HuH-7.5 (cell line): Measurements from ENCODE around the gene PPP1R9B.

Experiments
- DNase-seq: peaks from one replicate; pipeline ENCODE4 v3.0.0; 2011; ENCODE audit warnings: low spot score

The PPP1R9B gene

DNA sequence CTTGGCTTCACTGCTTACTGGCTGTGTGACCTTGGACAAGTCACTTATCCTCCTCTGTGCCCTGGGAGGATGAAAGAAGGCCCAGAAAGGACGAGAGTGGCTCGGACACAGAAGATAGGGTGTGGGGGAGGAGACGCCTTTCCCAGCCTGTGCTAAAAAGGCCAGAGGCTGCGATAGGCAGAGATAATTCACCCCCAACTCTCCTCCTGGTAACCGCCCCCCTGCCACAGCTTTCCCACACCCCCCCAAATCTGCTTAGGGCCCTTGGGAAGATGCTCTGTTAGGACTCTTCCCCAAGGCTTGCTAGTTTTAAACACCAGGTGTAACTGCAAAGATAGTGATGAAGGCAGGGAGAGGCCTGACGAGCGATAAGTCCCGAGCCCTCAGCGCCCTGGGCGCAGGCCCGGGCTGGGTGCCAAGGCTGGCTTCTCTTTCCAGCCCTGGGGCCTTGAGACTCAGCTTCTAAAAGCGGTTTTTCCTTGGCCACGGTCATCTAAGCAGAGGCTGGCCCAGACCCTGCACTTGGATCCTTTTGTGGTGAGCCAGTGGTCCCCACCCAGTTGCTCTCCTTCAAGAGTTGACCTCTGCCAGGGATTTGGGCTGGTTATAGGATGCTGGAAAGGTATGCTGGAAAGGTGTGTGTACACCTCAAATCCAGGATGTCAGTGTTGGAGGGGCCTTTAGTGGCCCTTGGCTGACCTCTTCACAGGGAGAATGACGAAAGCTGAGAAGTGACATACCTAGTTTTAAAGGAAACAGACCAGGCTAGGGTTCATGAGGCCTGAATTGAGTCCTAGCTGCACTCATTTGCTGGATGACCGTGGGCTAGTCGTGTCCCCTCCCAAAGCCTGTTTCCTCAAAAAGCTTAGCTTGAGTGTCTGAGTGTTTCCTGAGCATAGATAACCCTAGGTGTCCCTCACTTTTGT, 3.4 kb upstream of the PPP1R9B start:
- no peak for DNase-seq

DNA sequence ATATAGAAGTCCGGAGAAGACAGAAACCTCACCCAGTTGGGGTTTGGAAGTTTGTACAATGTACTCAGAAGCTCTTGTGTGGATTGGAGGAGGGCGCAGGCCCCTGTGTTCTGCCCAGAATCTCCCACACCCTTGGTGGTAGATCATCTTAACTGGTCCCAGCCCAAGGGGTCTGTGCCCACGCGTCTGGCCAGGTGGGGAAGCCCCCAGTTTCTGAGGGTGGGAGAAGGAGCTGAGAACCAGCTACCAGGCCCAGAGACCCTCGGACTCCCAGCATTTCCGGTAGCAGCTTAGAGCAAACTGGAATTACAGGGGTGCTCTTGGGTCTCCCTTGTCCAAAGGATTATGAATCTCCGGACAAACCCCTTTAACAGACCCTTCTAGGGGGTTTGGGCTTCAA, 2.3 kb upstream of the PPP1R9B start:
- no peak for DNase-seq

DNA sequence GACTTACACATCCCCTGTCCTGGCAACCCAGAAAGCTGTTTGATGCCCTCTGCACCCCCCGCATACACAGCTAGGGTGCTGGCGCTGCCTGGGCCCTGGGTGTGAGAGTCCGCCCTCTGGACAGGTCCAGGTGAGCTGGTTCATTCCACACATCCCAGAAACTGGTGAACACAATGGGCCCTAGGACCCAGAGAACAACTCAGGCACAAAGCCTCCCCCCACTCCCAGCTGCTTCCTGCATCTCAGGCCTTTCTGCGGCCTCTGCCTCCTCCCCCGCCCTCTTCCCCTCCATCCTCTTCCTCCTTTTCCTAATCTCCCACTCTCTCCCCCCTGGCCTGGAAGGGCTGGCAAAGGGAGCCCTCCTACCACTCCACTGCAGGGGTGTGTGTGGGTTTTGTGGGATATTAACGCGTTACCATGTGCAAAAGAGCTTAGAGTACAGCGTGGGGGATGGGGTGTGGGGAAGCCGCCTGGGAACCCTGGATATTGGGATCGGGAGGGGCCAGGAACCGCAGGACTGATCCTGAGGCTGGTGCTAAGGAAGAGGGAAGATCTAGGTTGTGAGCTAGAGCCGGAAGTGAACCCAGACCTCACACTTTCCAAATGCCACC, 1.6 kb upstream of the PPP1R9B start:
- peak; percentile 91 for DNase-seq

DNA sequence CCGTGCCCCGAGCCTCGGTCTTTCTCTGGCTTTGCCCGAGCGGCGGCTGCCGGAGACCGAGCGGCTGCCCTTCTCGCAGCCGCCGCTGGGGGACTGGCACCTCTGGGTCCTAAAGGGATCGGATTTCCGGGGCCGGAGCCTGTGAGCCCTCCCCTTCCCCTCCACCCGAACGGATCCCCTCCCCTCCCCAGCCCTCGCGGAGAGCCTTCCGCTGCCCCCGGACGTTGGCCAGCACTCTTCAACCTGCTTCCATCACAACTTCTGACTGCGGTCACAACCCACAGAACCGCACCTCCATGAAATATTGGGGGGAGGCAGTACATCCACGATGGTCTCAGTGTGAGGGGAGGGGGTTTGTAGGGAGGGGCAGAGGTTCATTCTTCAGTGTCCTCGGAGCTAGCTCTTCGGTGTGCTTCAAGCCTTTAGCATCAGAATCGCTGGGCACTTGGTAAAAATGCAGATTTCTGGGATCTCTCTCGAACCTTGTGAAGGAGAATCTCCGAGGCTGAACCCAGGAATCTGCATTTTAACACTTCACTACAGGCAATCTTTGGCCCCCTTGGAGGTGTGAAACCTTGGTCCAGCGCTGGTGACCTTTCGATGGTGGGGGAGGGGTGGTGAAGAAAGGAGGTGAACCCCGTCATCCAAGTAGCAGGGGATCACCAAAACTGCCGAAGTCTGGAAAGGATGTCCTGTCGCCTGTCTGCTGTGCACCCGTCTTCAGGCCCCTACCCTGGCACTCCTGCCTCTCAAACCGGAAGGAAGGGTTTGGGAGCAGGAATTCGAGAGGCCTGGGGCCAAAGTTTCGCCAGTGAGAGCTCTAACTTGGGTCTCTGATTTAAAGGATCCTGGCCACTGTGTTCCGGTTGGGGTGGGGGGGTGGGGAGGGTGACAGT, 812 bp upstream of the PPP1R9B start:
- peak; percentile 97 for DNase-seq

DNA sequence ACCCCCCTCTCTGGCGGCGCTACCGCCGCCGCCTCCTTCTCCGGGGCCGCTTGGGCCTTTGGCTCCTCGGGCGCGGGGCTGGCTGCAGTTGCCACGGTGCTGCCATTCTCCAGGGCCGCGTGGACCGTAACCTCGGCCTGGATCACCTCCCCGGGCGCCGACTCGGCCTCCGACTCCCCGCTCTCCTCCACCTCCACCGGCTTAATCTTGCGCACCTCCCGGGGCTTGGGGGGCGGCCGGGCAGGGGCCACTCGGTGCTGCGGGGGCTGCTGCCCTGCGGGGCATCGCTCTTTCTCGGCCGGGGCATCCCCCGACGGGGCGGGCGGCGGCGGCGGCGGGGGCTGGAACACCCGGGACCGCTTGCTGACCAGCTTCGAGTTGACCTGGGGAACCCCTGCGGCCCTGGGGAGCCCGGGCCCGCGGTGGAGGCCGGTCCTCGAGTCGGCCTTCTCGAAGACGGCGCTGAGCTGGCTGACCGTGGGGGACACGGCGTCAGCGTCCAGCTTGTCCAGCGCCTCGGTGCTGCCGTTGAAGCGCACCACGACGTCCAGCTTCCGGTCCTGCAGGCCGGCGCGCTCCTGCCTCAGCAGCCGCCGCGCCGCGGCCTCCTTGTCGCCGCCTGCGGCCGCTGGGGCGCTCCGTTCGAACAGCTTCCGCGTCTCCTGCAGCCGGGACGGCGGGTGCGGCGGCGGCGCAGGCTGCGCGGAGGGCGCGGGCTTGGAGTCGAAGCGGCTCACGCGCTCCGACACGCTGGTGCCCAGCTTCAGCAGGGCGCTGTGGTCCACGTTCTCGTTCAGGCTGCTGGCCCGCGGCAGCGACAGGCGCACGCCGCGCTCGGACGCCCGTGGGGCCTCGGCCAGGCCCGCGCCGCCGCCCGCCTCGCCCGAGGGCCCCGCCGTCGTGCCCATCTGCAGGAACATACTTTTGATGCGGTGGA, 792 bp downstream of the PPP1R9B start:
- peak; percentile 54 for DNase-seq

DNA sequence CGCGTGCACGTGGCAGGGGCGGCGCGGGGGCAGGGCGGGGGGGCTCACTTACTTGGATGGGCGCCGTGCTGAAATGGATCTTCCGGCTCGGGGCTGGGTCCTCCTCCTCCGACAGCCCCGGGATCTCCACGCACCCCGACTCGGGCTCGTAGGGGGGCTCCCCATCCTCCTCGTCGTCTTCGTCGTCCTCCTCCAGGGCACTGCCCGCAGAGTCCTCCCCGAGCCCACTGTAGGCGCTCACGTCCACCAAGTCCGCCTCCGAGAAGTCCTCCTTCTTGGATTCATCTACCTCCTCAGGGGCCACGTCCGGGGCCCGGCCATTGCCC, 1.4 kb downstream of the PPP1R9B start:
- no peak for DNase-seq

DNA sequence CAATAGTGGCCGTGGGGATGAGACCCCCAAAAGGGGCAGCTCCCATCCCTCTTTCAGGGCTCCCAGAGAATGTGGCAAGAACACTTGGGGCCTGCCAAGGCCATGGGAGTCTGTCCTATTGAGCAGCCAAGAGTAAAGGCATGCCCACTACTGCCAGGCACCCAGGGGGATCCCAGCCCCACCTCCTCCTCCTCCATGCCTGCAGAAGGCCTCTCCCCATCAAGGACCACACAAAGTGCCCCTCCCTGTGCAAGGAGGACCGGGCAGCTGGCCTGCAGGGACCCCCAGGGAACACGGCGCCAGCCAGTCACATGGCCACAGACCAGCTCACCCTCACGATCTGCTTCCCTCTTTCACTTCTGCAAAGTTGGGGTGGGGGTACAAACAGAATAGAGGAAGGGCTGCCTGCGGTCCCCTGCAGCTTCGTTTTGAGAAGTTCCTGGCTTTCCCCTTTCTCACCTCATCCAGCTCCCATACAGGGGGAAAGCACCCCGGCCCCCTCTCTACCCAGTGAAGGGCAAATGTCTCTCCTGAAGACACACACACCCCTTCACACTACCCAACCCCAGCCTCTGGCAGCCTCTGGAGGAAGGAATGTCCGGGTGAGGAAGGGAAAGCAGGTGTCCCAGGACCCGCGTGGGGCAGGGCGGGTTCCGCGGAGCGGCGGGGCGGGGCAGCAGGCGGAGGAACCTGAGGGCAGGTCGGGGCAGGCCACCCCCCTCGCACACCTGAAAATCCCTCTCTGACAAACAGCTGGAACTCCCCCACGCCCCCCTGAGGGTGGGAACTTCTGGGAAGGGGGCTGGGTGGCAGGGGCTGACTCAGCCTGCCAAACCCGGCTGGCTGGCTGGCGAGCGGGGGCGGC, 2.0 kb downstream of the PPP1R9B start:
- DNase-seq: no peak

DNA sequence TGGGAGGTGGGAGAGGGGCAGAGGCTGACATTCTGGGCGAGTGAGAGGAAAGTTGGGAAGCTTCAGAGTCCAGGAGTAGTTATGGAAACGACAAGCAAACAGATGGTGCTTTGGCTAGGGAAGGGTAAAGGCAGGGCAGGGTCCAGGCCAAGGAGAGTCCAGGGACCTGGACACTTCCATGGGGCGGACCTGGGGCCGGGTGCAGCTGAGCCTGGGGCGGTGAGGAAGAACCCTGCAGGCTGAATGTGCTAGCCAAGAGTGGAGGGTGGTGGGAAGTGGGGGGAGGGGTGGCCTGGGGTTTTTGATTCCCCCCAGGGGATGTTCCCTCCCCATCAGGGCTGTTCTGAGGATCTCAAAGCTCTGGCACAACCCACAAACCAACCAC, 2.6 kb downstream of the PPP1R9B start:
- no peak for DNase-seq

DNA sequence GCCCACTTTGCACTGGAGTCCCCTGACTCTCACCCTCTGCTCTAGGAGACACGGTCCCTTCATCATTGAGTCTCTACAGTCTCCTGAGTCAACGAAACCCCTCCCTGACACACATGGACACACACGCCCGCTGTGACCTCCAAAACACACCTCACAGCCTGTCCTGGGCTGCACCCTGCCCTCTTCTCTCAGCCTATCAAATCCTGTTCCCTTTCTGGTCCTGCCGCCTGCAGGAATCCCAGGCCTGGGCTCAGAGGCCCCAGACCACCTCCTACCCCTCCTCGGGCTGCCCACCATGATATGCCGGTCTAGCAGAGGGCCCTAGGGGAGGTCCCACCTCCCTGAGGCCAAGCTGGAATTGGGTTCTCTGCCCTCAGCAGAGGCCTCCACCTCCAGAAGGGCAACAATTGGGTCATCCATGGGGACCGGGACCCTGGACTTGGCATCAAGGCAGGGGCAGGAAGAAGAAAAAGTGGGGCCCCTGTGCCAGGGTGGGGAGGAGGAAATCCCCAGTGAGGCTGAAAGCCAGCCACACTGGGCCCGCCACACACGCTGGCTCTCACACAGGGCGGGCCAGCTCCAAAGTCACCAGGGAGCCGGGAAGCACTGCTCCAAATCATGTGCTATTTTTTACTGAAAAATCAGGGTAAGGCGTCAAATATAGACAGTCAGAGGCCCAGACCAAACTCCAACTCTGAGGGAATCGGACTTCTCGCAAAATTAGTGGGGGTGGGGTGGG, 3.4 kb downstream of the PPP1R9B start:
- DNase-seq: no peak

DNA sequence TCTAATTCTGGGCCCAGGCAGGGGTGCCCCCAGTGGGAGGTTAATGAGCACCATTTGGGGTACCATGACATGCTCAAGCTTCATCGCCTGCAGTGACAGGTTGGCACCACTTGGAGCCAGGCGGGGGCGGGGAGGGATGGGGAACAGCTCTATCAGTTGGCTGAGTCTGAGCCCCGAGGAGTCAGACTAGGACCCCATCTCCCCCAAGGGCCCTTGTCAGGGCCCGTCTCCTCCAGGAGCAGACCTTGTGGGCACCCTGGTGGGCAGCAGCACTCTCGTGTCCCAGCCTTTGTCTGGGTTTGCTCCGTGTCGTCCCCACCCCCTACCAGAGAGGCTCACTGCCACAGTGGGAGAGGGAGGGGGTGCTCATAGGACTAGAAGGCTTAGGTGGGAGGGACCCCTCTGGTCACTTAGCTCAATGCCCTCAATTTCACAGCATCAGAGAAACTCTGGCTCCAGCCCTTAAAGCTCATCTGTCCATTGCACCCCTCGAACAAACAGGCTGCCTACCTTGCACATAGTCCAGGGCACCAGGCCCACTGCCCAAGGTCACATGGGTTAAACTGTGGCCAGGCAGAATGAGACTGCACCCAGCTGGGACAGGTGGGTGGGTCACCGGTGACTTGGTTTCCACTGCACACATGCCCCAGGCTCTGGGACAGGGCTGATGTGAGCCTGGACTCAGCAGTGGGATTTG, 4.1 kb downstream of the PPP1R9B start:
- no peak for DNase-seq

DNA sequence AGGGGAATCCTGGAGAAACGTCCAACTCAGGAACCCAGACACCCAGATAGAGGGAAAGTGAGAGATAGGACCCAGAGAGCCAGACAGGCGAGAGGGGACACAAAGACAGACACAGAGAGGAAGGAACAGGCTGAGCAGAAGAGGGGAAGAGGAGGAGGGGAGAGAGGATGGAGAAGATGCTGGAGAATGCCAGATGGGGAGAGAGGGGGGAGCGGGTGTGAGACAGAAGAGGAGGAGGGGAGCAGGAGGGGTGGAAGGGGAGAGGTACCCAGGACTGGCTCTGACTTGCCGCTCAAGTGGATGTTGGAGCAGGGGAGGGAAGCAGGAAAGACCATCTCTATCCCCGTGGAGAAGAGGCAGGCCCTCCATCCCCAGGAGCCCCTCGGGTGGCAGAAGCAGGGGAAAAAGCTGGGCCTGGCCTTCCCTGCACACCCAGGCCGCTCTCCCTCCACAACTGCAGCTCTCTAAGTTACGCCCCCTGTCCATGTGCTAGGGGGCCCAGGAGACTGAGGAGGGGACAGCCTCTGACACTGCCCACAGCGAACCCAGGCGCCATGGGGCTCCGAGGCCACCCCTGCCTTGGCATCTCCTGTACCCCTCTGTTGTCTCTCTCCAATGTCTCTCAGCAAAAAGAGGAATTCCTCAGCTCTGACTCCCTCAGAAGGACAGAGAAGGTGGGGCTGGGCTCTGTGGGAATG, 4.8 kb downstream of the PPP1R9B start:
- DNase-seq: no peak

DNA sequence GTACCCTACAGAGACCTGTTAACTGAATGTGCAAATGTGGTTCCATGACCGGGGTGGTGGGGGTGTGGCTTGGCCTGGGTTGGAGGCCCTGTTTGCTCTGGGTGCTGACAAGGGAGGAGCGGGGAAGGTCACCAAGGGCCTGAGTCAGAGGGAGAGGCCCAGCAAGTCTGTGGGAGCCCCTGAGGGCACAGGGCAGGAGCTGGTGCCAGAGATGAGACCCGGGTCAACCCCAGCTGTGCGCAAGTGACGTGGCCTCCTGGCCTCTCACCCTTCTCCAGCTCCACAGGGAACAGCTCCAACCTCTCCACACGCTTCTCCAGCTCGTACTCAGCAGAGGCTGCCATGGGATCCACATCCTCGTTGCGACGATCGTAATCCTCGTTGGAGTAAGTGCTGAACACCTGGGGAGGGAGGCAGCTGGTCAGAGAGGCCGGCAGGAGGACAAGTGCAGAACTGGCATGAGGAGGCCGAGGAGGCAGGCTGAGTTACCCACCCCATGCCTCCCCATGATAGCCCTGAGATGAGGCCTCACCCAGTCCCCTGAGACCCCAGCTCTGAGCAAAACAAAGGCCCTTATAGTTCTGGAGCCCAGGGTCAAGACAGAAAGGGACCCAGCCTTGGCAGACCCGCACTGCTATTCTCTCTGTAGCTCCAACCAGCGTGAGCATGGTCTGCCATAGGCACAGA, 5.5 kb downstream of the PPP1R9B start:
- no peak for DNase-seq

DNA sequence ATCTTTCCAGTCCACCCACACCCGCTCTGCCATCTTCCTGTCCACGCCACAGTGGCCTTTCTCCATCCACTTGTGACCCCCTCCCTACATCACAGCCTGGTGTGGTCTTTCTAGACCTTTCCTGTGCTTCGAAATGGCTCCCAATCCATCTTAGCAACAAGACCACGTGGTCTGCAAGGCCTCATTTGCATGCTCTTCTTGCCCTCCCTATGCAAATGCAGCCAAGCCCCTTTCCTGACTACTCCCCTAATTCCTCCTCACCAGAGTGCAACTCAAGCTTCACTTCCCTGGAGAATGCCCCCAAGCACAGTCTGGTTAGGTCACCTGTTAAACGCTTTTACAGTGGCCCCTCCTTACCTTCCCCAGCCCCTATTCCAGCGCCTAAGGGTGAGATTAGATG, 6.1 kb downstream of the PPP1R9B start:
- DNase-seq: no peak

DNA sequence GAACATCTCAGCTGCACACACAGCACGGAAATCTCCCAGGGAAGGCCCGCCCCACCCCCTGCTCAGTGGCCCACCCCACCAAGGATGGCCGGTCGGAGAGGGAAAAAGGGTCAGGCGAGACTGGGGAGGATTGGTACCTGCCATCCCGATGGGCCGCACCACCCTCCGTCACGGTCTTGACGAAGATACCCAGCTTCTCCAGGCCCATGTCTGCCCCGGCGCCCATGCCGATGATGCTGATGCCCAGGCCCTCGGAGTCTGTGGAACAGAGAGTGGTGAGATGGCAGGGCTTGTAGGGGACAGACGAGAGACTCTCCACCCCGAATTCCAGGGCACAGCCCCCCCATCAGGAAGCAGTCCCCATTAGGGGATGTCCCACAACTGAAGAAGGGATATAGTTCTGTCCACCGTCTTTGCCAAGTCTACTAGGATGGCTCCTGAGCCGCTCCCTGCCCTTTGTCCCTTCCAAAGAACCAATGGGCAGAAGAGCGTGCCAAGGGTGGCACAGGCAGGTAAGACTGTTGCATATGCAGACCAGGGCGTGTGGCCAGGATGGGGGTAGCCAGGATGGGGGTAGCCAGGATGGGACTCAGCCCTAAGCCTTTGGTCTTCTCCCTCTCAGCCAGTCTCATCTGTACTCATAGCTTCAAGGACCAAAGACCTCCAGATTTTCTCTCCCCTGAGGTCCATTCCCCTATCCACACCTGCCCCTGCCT, 6.9 kb downstream of the PPP1R9B start:
- DNase-seq: no peak

DNA sequence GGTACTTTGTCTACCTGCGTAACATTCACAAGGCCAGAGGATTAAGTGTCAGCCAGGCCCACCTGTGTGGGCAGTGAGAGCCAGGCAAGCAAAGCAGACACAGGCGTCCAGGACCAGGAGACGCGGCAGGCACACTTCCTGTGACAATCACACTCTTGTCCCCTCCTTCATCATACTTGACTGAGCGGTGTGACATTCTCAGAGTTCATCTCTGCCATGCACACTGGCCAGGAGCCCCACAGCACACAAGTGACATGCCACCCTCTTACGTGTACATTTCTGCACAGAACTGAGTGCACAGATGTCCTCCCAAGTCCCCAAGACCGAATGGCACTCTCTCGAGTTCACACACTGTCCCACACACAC, 8.7 kb downstream of the PPP1R9B start:
- no peak for DNase-seq

DNA sequence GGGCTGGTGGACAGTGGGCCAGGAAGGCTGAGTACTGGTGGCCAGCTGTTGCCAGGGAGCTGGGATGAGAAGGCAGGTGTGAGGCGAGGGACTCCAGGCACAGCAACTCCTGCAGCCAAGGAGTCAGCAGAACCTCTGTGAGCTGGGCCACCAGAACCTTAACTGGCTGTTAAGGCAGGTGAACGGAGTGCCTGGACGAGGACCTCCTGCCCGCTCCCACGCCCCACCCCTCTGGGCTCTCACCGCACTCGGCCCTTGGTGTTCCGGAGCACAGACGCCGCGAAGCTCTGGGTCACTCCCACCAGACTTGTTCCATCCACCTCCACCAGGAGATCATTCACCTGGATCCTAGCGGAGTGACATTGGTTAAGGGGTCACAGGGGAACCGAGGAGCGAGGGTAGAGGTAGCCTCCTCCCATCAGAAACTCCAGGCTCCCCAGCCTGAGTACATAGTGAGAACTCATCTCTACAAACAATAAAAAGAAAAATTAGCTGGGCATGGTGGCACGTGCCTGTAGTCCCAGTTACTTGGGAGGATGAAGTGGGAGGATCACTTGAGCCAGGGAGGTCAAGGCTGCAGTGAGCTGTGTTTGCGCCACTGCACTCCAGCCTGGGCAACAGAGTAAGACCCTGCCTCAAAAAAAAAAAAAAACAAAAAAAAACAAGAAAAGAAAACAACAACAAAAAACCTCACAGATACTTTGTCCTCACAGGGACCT, 9.3 kb downstream of the PPP1R9B start:
- DNase-seq: no peak
